ENCODE results near the gene N4BP2L2. TPM values are rescaled to one million over a fixed set of nuclear protein-coding genes. Genes with fewer than 3 reads are reported as not detected.
A peak's percentile ranks its signal among the peaks of the same experiment; 100 is the strongest.

The N4BP2L2 gene
- total RNA-seq, 1 experiment from 2014 or later: 89.7 TPM

DNA sequence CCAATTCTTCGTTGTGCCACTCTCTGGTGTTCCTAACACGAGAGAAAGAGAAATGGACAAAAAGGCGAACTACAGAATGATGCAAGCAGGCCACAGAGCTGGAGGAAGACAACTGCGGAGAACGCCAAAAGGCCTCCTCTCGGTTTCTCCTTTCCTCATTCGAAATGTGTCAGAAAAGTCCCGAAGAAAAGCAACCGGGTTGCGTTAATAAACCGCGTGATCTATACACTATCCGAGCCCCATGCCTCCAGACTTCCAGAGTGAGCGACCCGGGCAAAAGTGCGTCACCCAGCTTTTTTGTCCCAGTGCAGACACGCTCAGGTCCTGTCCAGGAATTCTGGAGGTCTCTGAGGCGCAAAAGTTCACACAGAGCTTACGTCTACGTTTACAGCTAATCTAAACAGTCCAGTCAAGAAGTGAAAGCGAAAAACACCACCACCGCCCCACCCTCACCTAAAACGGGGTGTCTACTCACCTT lies 413 bp downstream of the N4BP2L2 start:
- peaks cover 9% of the 10 kb centered on the region for H3K27me3 Mint-ChIP-seq (ENCODE audit: unreplicated experiment)
- peak overlapping the region; percentile 98 for H3K27ac Mint-ChIP-seq (ENCODE audit: unreplicated experiment)
- H3K36me3 Mint-ChIP-seq (ENCODE audit: insufficient read depth, unreplicated experiment): peaks cover 38% of the 10 kb centered on the region
- CTCF ChIA-PET: interaction anchor here (1.3 kb wide), 1 partner anchor 10 kb away, joined by 4 read pairs; no protein-coding TSS in a partner anchor
- peaks cover 18% of the 10 kb centered on the region for H3K4me1 Mint-ChIP-seq (ENCODE audit: low read depth, unreplicated experiment)
- H3K4me3 Mint-ChIP-seq (ENCODE audit: low read depth, unreplicated experiment): peak overlapping the region; percentile 90
- intact Hi-C loops (cut with micrococcal nuclease; ENCODE audit: unreplicated experiment): no loop called here
- H3K9me3 Mint-ChIP-seq (ENCODE audit: low read depth, unreplicated experiment): no peaks in the 10 kb centered on the region
- TSS peak; percentile 63 for BruUV-seq (replicated peaks)
- TF ChIP-seq, protein P1, sequence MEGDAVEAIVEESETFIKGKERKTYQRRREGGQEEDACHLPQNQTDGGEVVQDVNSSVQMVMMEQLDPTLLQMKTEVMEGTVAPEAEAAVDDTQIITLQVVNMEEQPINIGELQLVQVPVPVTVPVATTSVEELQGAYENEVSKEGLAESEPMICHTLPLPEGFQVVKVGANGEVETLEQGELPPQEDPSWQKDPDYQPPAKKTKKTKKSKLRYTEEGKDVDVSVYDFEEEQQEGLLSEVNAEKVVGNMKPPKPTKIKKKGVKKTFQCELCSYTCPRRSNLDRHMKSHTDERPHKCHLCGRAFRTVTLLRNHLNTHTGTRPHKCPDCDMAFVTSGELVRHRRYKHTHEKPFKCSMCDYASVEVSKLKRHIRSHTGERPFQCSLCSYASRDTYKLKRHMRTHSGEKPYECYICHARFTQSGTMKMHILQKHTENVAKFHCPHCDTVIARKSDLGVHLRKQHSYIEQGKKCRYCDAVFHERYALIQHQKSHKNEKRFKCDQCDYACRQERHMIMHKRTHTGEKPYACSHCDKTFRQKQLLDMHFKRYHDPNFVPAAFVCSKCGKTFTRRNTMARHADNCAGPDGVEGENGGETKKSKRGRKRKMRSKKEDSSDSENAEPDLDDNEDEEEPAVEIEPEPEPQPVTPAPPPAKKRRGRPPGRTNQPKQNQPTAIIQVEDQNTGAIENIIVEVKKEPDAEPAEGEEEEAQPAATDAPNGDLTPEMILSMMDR (IDR thresholded peaks at IDR 0.05; ENCODE audit: unreplicated experiment): no peak
- no peak for DNase-seq

GRCh38 chr13:32537580-32538142 lies 934 bp downstream of the N4BP2L2 start:
- Mint-ChIP-seq H3K4me1 (ENCODE audit: low read depth, unreplicated experiment) (peaks cover 18% of the 10 kb centered on the region), H3K9me3 (ENCODE audit: low read depth, unreplicated experiment) (no peaks in the 10 kb centered on the region), H3K36me3 (ENCODE audit: insufficient read depth, unreplicated experiment) (peaks cover 38% of the 10 kb centered on the region), H3K27me3 (ENCODE audit: unreplicated experiment) (peaks cover 9% of the 10 kb centered on the region), H3K4me3 (ENCODE audit: low read depth, unreplicated experiment) (peak overlapping the region; percentile 90), H3K27ac (ENCODE audit: unreplicated experiment) (peak overlapping the region; percentile 98)
- CTCF ChIA-PET: no interaction called here
- TF ChIP-seq, protein P1 (IDR thresholded peaks at IDR 0.05; ENCODE audit: unreplicated experiment): no peak
- DNase-seq: peak; percentile 15
- intact Hi-C loops (cut with micrococcal nuclease; ENCODE audit: unreplicated experiment): no loop called here
- BruUV-seq (replicated peaks): no TSS peak

GRCh38 chr13:32535748-32536147 lies 2.8 kb downstream of the N4BP2L2 start:
- no peaks in the 10 kb centered on the region for H3K27me3 Mint-ChIP-seq (ENCODE audit: unreplicated experiment)
- TF ChIP-seq, protein P1 (IDR thresholded peaks at IDR 0.05; ENCODE audit: unreplicated experiment): no peak
- BruUV-seq (replicated peaks): no TSS peak
- intact Hi-C loops (cut with micrococcal nuclease; ENCODE audit: unreplicated experiment): no loop called here
- peaks cover 42% of the 10 kb centered on the region for H3K36me3 Mint-ChIP-seq (ENCODE audit: insufficient read depth, unreplicated experiment)
- H3K4me3 Mint-ChIP-seq (ENCODE audit: low read depth, unreplicated experiment): no peak overlapping the region
- no peak overlapping the region for H3K27ac Mint-ChIP-seq (ENCODE audit: unreplicated experiment)
- CTCF ChIA-PET: no interaction called here
- no peak for DNase-seq
- peaks cover 31% of the 10 kb centered on the region for H3K4me1 Mint-ChIP-seq (ENCODE audit: low read depth, unreplicated experiment)
- no peaks in the 10 kb centered on the region for H3K9me3 Mint-ChIP-seq (ENCODE audit: low read depth, unreplicated experiment)

- TF ChIP-seq, protein P1 (IDR thresholded peaks at IDR 0.05; ENCODE audit: unreplicated experiment): no peak
- no TSS peak for BruUV-seq (replicated peaks)
- CTCF ChIA-PET: no interaction called here
- no peak for DNase-seq
- H3K27ac Mint-ChIP-seq (ENCODE audit: unreplicated experiment): no peak overlapping the region
- H3K4me1 Mint-ChIP-seq (ENCODE audit: low read depth, unreplicated experiment): peaks cover 34% of the 10 kb centered on the region
- H3K4me3 Mint-ChIP-seq (ENCODE audit: low read depth, unreplicated experiment): no peak overlapping the region
- no peaks in the 10 kb centered on the region for H3K27me3 Mint-ChIP-seq (ENCODE audit: unreplicated experiment)
- peaks cover 42% of the 10 kb centered on the region for H3K36me3 Mint-ChIP-seq (ENCODE audit: insufficient read depth, unreplicated experiment)
- intact Hi-C loops (cut with micrococcal nuclease; ENCODE audit: unreplicated experiment): no loop called here
- no peaks in the 10 kb centered on the region for H3K9me3 Mint-ChIP-seq (ENCODE audit: low read depth, unreplicated experiment)
Measured at GRCh38 chr13:32535115-32535514, 3.5 kb downstream of the N4BP2L2 start.

Data from Calu3 (cell line).